Adrenal gland (tissue), 5 donors: Measurements from ENCODE around the gene SBK2.

Source experiments
- POLR2A ChIP-seq, 2 donors: fragments of 450-650 bp; IDR thresholded peaks; one replicate each; pipeline ENCODE4 v1.6.1; 2017; ENCODE audit warnings: antibody characterized with exemption in 2 of 2, mild to moderate bottlenecking in 2 of 2, moderate library complexity in 1 of 2
- TF ChIP-seq, protein P1 (sequence below), 6 experiments: fragments of 450-650 bp in 4 of 6; fragments of 200-600 bp in 2 of 6; sonication (generic) in 1 of 6; IDR thresholded peaks; 1 replicate in 5 of 6; 2 replicates in 1 of 6; pipeline versions ENCODE4 v1.5.1 to v1.8.0; 2016 to 2021; ENCODE audit warnings: antibody characterized with exemption in 6 of 6, mild to moderate bottlenecking in 2 of 6, moderate library complexity in 1 of 6
- donor health status: DM: no; HTN: no; CAD: no.

DNA sequence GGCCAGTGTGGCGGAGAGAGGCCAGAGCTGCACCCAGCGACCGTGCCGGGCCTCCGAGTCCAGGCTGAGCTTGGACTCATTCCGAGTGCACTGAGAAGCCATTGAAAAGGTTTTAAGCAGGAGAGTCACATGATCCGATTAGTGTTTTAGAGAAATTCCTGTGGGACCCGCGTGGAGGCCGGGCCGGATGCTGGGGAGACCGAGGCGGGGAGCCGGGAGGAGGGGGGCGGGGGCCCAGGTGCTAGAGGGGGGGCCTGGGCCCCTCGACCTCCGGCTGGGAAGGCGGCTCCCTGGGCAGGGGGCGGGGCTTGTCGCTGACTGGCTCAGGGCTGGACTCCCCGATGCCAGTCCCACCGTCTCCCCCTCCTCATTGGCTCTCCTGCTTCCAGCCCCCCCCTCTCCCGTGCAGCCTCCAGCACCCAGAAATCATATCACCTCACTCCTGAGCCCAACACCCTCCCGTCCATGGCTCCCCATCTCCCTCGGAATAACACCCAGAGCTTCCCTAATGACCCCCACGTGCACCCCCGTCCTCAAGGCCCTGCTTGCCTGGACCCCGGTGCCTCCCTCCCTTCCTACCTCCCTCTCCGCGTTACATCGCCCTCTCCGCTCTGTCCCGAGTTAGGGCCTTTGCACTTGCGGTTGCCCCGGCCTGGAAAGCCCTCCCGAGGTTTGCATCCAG lies 48.9 kb upstream of the SBK2 start:
- TF ChIP-seq, protein P1, sequence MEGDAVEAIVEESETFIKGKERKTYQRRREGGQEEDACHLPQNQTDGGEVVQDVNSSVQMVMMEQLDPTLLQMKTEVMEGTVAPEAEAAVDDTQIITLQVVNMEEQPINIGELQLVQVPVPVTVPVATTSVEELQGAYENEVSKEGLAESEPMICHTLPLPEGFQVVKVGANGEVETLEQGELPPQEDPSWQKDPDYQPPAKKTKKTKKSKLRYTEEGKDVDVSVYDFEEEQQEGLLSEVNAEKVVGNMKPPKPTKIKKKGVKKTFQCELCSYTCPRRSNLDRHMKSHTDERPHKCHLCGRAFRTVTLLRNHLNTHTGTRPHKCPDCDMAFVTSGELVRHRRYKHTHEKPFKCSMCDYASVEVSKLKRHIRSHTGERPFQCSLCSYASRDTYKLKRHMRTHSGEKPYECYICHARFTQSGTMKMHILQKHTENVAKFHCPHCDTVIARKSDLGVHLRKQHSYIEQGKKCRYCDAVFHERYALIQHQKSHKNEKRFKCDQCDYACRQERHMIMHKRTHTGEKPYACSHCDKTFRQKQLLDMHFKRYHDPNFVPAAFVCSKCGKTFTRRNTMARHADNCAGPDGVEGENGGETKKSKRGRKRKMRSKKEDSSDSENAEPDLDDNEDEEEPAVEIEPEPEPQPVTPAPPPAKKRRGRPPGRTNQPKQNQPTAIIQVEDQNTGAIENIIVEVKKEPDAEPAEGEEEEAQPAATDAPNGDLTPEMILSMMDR (IDR thresholded peaks at IDR 0.05), result no peak
- TF ChIP-seq POLR2A (IDR thresholded peaks at IDR 0.05), result no peak
